Mammary epithelial cell (primary cell): ENCODE measurements around the gene SNX25.

Experiments
- EZH2 ChIP-seq: IDR thresholded peaks from 2 replicates; pipeline ENCODE4 v1.6.1; 2012; ENCODE audit warnings: low read length, inconsistent platforms, borderline replicate concordance
- TF ChIP-seq, protein P1 (sequence below), 2 donors: IDR thresholded peaks in 1 of 2; conservative IDR thresholded peaks in 1 of 2; 2 replicates each; pipeline ENCODE4 v1.5.1; 2011 to 2012; ENCODE audit warnings: inconsistent platforms in 2 of 2, low read length in 2 of 2, mild to moderate bottlenecking in 2 of 2, control low read depth in 1 of 2, low read depth in 1 of 2; ENCODE audit not compliant: insufficient read depth in 1 of 2; ENCODE audit errors: extremely low read depth in 1 of 2

DNA sequence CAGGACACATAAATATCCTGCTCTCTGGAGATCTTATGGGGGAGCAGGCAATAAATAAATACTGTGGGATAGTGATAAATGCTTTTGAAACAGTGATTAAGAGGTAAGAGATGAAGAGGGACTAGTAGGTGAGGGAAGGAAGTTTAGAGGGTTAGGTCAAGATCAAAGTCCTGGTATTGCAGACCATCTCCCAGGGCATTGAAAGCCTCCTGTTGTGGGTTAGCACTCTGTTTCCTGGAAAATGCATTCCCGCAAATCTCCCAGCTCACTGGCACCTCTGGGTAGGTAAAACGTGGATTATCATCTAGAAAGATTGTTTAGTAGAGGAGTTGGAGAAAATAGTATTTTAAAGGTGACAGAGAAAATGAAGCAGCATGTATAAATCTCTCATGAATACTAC lies 2.2 kb downstream of the SNX25 start:
- TF ChIP-seq, protein P1, sequence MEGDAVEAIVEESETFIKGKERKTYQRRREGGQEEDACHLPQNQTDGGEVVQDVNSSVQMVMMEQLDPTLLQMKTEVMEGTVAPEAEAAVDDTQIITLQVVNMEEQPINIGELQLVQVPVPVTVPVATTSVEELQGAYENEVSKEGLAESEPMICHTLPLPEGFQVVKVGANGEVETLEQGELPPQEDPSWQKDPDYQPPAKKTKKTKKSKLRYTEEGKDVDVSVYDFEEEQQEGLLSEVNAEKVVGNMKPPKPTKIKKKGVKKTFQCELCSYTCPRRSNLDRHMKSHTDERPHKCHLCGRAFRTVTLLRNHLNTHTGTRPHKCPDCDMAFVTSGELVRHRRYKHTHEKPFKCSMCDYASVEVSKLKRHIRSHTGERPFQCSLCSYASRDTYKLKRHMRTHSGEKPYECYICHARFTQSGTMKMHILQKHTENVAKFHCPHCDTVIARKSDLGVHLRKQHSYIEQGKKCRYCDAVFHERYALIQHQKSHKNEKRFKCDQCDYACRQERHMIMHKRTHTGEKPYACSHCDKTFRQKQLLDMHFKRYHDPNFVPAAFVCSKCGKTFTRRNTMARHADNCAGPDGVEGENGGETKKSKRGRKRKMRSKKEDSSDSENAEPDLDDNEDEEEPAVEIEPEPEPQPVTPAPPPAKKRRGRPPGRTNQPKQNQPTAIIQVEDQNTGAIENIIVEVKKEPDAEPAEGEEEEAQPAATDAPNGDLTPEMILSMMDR (conservative IDR thresholded peaks at IDR 0.05 in 1 of 2, IDR thresholded peaks at IDR 0.05 in 1 of 2; ENCODE audit: extremely low read depth in 1 of 2, insufficient read depth in 1 of 2, low read depth in 1 of 2, low read length in 2 of 2) = no peak
- TF ChIP-seq EZH2 = no peak
